ENCODE data around the gene CDH5. TPM values are rescaled to one million over a fixed set of nuclear protein-coding genes. Genes with fewer than 3 reads are reported as not detected.

Gene CDH5
- total RNA-seq, 1 donor from 2014 or later = 38.3 TPM

DNA sequence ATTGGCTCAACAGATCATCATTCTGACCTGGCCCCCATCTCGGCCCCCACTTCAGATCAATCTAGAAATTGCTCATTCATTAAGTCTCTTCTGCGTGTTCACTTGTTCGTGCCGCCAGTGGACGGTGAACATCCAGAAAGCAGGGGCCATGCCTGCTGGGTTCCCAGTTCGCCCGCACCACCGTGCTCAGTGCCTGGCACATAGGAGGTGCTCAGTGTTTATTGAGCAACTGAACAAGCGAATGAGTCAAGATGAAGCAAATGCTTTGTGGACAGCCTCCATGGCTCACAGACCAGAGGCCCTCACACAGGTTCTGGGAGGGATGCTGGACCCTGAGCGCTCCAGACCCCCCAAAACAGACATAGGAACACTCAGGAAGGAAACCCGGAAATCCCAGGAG, 74.5 kb downstream of the CDH5 start:
- Histone ChIP-seq H3K27me3 (no peaks in the 10 kb centered on the region), H3K4me1 (no peaks in the 10 kb centered on the region)
- no peak for DNase-seq (ENCODE audit: extremely low spot score in 2 of 2)

DNA sequence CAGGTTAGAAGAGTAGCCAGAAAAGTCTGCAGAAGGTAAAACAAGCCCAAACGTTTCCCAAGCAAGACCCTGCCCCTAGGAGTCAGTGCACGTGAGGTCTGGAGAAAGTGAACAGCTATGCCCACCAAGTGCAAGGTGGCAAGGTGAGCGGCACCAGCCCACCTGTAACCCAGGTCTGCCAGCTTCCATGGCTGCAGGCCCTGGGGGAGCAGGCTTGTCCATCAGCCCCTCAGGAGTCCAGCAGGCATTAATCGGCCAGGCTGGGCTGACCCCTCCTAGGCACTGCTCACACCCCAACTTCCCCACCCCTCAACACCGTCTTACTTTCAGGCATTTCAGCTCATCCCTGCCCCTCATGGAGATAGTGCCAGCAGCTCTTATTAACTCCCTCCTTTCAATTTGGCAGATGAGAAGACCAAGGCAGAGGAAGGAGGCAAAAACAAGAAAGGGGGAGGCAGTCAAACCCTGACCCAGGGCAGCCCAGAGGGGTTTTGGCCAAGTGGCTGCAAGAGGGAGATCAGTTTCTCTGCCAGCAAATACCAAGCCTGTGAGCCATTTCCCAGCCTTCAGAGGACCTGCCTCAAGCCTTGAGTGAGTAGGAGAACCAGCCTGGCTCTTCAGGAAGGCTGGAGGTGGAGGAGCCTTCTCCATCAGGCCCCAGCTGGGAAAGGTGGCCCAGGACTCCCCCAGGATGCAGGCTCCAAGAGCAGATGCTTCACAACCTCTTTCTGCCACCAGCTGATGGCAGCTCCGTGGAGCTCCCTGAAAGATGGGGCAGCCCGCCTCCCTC, 75.3 kb downstream of the CDH5 start:
- intact Hi-C loops (cut with DNase I) = no loop called here
- Histone ChIP-seq H3K27ac (no peak overlapping the region), H3K36me3 (no peaks in the 10 kb centered on the region), H3K27me3 (no peaks in the 10 kb centered on the region), H3K4me3 (no peak overlapping the region), H3K9me3 (no peaks in the 10 kb centered on the region), H3K4me1 (no peaks in the 10 kb centered on the region)
- TF ChIP-seq, protein P1, sequence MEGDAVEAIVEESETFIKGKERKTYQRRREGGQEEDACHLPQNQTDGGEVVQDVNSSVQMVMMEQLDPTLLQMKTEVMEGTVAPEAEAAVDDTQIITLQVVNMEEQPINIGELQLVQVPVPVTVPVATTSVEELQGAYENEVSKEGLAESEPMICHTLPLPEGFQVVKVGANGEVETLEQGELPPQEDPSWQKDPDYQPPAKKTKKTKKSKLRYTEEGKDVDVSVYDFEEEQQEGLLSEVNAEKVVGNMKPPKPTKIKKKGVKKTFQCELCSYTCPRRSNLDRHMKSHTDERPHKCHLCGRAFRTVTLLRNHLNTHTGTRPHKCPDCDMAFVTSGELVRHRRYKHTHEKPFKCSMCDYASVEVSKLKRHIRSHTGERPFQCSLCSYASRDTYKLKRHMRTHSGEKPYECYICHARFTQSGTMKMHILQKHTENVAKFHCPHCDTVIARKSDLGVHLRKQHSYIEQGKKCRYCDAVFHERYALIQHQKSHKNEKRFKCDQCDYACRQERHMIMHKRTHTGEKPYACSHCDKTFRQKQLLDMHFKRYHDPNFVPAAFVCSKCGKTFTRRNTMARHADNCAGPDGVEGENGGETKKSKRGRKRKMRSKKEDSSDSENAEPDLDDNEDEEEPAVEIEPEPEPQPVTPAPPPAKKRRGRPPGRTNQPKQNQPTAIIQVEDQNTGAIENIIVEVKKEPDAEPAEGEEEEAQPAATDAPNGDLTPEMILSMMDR (IDR thresholded peaks at IDR 0.05) = no peak
- TF ChIP-seq POLR2AphosphoS5 (IDR thresholded peaks at IDR 0.05; ENCODE audit: insufficient read depth in 1 of 2, low read depth in 1 of 2) (no peak), POLR2A (IDR thresholded peaks at IDR 0.05) (no peak)
- DNase-seq (ENCODE audit: extremely low spot score in 2 of 2) = no peak

More for the DNA sequence above, 74.5 kb downstream of the CDH5 start:
- Histone ChIP-seq H3K4me3 (no peak overlapping the region), H3K9me3 (no peaks in the 10 kb centered on the region), H3K36me3 (no peaks in the 10 kb centered on the region), H3K27ac (no peak overlapping the region)
- intact Hi-C loops (cut with DNase I) = no loop called here
- TF ChIP-seq POLR2A (IDR thresholded peaks at IDR 0.05) = no peak
- TF ChIP-seq, protein P1 (IDR thresholded peaks at IDR 0.05) = no peak
- TF ChIP-seq POLR2AphosphoS5 (IDR thresholded peaks at IDR 0.05; ENCODE audit: insufficient read depth in 1 of 2, low read depth in 1 of 2) = no peak

DNA sequence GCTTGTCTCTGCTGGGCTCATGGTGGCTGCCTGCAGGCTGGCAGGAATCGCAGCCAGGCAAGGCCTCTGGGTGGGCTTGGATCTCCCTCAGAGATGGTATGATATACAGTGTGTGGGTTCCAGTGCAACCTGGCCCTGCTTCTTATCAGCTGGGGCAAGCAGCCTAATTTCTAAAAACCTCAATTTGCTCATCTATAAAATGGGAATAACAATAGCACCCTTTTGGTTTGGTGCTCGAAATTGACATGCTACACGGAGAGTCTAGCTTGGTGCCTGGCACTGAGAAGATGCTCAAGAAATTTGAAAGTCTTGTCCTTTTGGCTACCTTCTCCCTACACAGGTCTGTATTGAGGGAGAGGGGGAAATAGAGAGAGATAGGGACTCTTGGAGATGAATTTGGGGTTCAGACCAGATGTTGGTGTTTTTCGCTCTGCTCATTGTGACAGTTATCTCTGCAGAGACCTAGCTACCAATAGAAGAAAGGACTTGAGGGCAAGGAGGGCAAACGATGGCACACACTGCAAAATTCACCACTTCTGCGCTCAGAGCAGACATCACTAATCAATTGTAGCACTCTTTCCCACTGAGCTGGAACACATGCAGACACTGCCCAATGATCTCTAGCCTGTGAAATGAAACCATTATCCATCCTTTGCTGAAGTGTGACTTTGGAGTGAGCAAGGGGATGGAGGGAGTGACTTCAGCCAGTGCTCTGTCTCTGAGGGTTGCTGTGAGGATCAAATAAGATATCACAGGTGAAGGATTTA, 76.2 kb downstream of the CDH5 start:
- intact Hi-C loops (cut with DNase I) = no loop called here
- Histone ChIP-seq H3K4me1 (no peaks in the 10 kb centered on the region), H3K36me3 (no peaks in the 10 kb centered on the region), H3K9me3 (no peaks in the 10 kb centered on the region), H3K27me3 (no peaks in the 10 kb centered on the region), H3K27ac (no peak overlapping the region), H3K4me3 (no peak overlapping the region)
- DNase-seq (ENCODE audit: extremely low spot score in 2 of 2) = no peak
- TF ChIP-seq, protein P1 (IDR thresholded peaks at IDR 0.05) = no peak
- TF ChIP-seq POLR2A (IDR thresholded peaks at IDR 0.05) (no peak), POLR2AphosphoS5 (IDR thresholded peaks at IDR 0.05; ENCODE audit: insufficient read depth in 1 of 2, low read depth in 1 of 2) (no peak)

DNA sequence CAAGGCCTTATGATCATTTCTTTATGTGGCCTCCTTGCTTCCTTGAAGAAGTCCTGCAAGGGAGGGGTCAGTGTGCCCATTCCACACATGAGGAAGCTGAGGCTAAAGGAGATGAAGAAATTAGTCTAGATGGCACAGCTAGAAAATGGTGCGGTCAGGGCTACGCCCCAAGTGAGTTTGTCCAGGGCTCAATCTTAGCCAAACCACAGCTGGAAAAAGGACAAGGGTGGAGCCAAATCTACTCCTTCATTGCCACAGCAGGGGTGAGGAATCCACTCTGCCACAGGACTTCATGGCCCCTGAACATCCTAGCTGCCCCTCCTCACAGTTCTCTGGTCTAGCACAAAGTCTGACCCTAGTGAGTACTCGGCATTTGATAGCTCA, 76.8 kb downstream of the CDH5 start:
- Histone ChIP-seq H3K27ac (no peak overlapping the region), H3K27me3 (no peaks in the 10 kb centered on the region), H3K4me1 (no peaks in the 10 kb centered on the region), H3K36me3 (no peaks in the 10 kb centered on the region), H3K4me3 (no peak overlapping the region), H3K9me3 (no peaks in the 10 kb centered on the region)
- intact Hi-C loops (cut with DNase I) = no loop called here
- DNase-seq (ENCODE audit: extremely low spot score in 2 of 2) = no peak
- TF ChIP-seq, protein P1 (IDR thresholded peaks at IDR 0.05) = no peak
- no peak for TF ChIP-seq POLR2A (IDR thresholded peaks at IDR 0.05)
- no peak for TF ChIP-seq POLR2AphosphoS5 (IDR thresholded peaks at IDR 0.05; ENCODE audit: insufficient read depth in 1 of 2, low read depth in 1 of 2)

DNA sequence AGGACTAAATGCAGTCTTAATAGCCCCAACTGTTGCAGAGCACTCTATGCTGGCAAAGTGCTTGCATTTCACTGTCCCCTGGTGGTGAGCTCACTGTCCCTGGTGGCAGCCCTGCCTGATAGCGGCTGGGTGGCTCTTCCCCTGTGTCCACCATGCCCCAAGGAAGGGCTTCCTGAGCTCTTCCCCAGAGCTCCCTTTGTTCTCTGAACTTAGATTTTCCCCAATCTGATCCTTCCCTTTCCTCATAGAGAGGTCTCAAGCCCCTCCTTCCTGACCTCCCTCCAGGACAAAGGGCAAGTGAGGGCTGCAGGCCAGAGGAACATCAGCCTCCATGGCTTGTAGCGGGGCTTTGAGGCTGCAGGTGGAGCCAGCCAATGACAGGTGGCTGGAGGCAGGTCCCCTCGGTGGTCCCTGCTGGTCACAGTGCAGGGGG, 77.6 kb downstream of the CDH5 start:
- no peak overlapping the region for H3K27ac ChIP-seq
- no peaks in the 10 kb centered on the region for H3K36me3 ChIP-seq
- intact Hi-C loops (cut with DNase I) = no loop called here
- H3K9me3 ChIP-seq = no peaks in the 10 kb centered on the region
- H3K4me3 ChIP-seq = no peak overlapping the region
- DNase-seq (ENCODE audit: extremely low spot score in 2 of 2) = no peak
- H3K27me3 ChIP-seq = no peaks in the 10 kb centered on the region
- H3K4me1 ChIP-seq = no peaks in the 10 kb centered on the region
- TF ChIP-seq POLR2A (IDR thresholded peaks at IDR 0.05) = no peak
- TF ChIP-seq, protein P1 (IDR thresholded peaks at IDR 0.05) = no peak
- no peak for TF ChIP-seq POLR2AphosphoS5 (IDR thresholded peaks at IDR 0.05; ENCODE audit: insufficient read depth in 1 of 2, low read depth in 1 of 2)

All from vagina (tissue), 2 donors.